ENCODE measurements around the gene DTX1.

DNA sequence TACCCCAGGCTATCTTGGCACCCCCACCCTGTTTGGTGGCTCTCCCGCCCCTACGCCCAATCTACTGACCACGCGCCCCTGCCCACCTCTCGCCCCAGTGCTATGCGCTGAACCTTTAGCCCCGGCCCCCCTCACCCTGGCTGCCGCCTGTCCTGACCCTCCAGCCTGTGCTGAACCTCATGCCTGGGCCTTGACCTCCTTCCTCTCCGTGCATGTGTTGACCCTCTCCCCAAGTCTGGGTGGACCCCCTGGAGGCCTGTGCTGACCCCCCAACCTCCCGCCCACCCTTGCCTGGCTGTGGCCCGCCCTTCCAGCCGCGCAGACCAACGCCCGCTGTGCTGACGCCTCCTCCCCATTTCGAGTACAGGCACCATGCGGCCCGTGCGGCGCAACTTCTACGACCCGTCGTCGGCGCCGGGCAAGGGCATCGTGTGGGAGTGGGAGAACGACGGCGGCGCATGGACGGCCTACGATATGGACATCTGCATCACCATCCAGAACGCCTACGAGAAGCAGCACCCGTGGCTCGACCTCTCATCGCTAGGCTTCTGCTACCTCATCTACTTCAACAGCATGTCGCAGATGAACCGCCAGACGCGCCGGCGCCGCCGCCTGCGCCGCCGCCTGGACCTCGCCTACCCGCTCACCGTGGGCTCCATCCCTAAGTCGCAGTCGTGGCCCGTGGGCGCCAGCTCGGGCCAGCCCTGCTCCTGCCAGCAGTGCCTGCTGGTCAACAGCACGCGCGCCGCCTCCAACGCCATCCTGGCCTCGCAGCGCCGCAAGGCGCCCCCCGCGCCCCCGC, 20.7 kb downstream of the DTX1 start:
- TF ChIP-seq SP1 (IDR thresholded peaks at IDR 0.05) (no peak), BHLHE40 (IDR thresholded peaks at IDR 0.05; ENCODE audit: borderline replicate concordance) (no peak), FOXK2 (IDR thresholded peaks at IDR 0.05) (no peak), SUZ12 (IDR thresholded peaks at IDR 0.05) (no peak), NFRKB (IDR thresholded peaks at IDR 0.05) (no peak), FOXA1 (IDR thresholded peaks at IDR 0.05) (no peak), ELF4 (IDR thresholded peaks at IDR 0.05) (no peak), FOXM1 (IDR thresholded peaks at IDR 0.05; ENCODE audit: borderline replicate concordance) (no peak), ZNF384 (IDR thresholded peaks at IDR 0.05) (no peak), HDGF (IDR thresholded peaks at IDR 0.05; ENCODE audit: borderline replicate concordance) (no peak), ARNT (IDR thresholded peaks at IDR 0.05) (no peak), TARDBP (IDR thresholded peaks at IDR 0.05) (no peak)
